Raji (cell line): ENCODE data around the gene WNT8B.

Experiments
- POLR2A ChIP-seq: IDR thresholded peaks from 2 replicates; pipeline ENCODE4 v1.6.1; 2011; ENCODE audit warnings: low read depth, low read length, control low read depth; ENCODE audit not compliant: insufficient read depth

Gene WNT8B

GRCh38 chr10:100477970-100478369, 15.2 kb downstream of the WNT8B start:
- no peak for TF ChIP-seq POLR2A

- TF ChIP-seq POLR2A = no peak
Measured at GRCh38 chr10:100479037-100479436, 16.2 kb downstream of the WNT8B start.

GRCh38 chr10:100480002-100480401, 17.2 kb downstream of the WNT8B start:
- no peak for TF ChIP-seq POLR2A

- TF ChIP-seq POLR2A = no peak
Measured at GRCh38 chr10:100481462-100482081, 18.8 kb downstream of the WNT8B start.

- no peak for TF ChIP-seq POLR2A
Measured at GRCh38 chr10:100482181-100482833, 19.5 kb downstream of the WNT8B start.

- no peak for TF ChIP-seq POLR2A
Measured at GRCh38 chr10:100482834-100483185, 20.0 kb downstream of the WNT8B start.

GRCh38 chr10:100483876-100484666, 21.3 kb downstream of the WNT8B start:
- no peak for TF ChIP-seq POLR2A

GRCh38 chr10:100485366-100485765, 22.6 kb downstream of the WNT8B start:
- no peak for TF ChIP-seq POLR2A

- TF ChIP-seq POLR2A = no peak
Measured at GRCh38 chr10:100485801-100486495, 23.1 kb downstream of the WNT8B start.

- no peak for TF ChIP-seq POLR2A
Measured at GRCh38 chr10:100487529-100487928, 24.7 kb downstream of the WNT8B start.

GRCh38 chr10:100489396-100489795, 26.6 kb downstream of the WNT8B start:
- TF ChIP-seq POLR2A = no peak

GRCh38 chr10:100490531-100490930, 27.7 kb downstream of the WNT8B start:
- no peak for TF ChIP-seq POLR2A

GRCh38 chr10:100496567-100496966, 33.8 kb downstream of the WNT8B start:
- no peak for TF ChIP-seq POLR2A

- TF ChIP-seq POLR2A = no peak
Measured at GRCh38 chr10:100498059-100498458, 35.2 kb downstream of the WNT8B start.

GRCh38 chr10:100501423-100501822, 38.6 kb downstream of the WNT8B start:
- TF ChIP-seq POLR2A = no peak
